ENCODE measurements around the gene SCLT1. TPM values are rescaled to one million over a fixed set of nuclear protein-coding genes. Genes with fewer than 3 reads are reported as not detected.

Gene SCLT1
- total and polyA plus RNA-seq, 2 of the 13 experiments (the other 11 are each of a cell fraction or from before 2014, with no cell fraction given), result 1.5 to 8.7 TPM

DNA sequence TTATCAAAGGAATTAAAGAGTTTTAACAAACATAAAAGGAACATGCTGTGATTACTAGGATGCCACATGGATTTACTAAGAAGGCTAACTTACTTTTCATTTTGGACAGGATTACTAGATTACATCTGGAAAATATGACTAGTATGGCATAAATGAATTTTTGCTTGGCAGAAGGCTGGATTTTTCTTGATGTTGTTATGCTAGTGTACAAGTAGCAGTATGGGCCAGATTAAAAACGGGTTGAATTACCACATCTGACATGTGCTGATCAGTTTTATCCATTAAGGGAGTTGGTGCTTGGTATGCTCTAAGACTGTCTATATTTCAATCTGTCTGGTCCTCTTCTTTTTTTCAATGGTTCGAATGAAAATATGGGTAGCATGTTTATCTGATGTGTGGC is 213.4 kb downstream of the SCLT1 start:
- BruUV-seq (replicated peaks), result no TSS peak
- in situ Hi-C loops (cut with HindIII; ENCODE audit: extremely low pct_ligation_motif_present, low pct_unique_long_range_greater_than_20kb) (no loop called here), intact Hi-C loops (cut with micrococcal nuclease; ENCODE audit: unreplicated experiment) (no loop called here)
- CTCF ChIA-PET (ENCODE audit: low intra/inter-chr PET ratio, low total read pairs), result no interaction called here
- ATAC-seq (no peak), FAIRE-seq (no peak), DNase-seq (ENCODE audit: low spot score) (no peak)
- no peaks in the 10 kb centered on the region for H4K20me1 ChIP-seq (ENCODE audit: insufficient read depth, low read length)
- H3K4me2 ChIP-seq (ENCODE audit: low read depth, low read length), result no peak overlapping the region
- no peak overlapping the region for H3K9ac ChIP-seq (ENCODE audit: insufficient read depth, low read depth, low read length)
- TF ChIP-seq ZNF33B (CRISPR knock-in tag; IDR thresholded peaks at IDR 0.05) (no peak), ARNTL (CRISPR knock-in tag; IDR thresholded peaks at IDR 0.05) (no peak), PPARG (CRISPR knock-in tag; conservative IDR thresholded peaks at IDR 0.05) (no peak), KLF15 (CRISPR knock-in tag; IDR thresholded peaks at IDR 0.05; ENCODE audit: borderline replicate concordance) (no peak), HMG20A (CRISPR knock-in tag; IDR thresholded peaks at IDR 0.05; ENCODE audit: borderline replicate concordance) (no peak), ZNF564 (CRISPR knock-in tag; IDR thresholded peaks at IDR 0.05) (no peak), BORCS8-MEF2B (CRISPR knock-in tag; IDR thresholded peaks at IDR 0.05) (no peak), FOSL1 (CRISPR knock-in tag; IDR thresholded peaks at IDR 0.05; ENCODE audit: borderline replicate concordance) (no peak), MEF2D (CRISPR knock-in tag; IDR thresholded peaks at IDR 0.05) (no peak), HNF4G (IDR thresholded peaks at IDR 0.05; ENCODE audit: borderline replicate concordance, low read depth, low read length) (no peak), HNF4G (CRISPR knock-in tag; IDR thresholded peaks at IDR 0.05; ENCODE audit: borderline replicate concordance, low read depth) (no peak), HDAC6 (IDR thresholded peaks at IDR 0.05; ENCODE audit: low read depth, low read length) (no peak), KAT8 (CRISPR knock-in tag; IDR thresholded peaks at IDR 0.05) (no peak), ZNF772 (CRISPR knock-in tag; IDR thresholded peaks at IDR 0.05) (no peak), NR1H2 (CRISPR knock-in tag; IDR thresholded peaks at IDR 0.05; ENCODE audit: borderline replicate concordance, low read depth) (no peak)
- TF ChIP-seq, protein P1, sequence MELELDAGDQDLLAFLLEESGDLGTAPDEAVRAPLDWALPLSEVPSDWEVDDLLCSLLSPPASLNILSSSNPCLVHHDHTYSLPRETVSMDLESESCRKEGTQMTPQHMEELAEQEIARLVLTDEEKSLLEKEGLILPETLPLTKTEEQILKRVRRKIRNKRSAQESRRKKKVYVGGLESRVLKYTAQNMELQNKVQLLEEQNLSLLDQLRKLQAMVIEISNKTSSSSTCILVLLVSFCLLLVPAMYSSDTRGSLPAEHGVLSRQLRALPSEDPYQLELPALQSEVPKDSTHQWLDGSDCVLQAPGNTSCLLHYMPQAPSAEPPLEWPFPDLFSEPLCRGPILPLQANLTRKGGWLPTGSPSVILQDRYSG (CRISPR knock-in tag; IDR thresholded peaks at IDR 0.05), result no peak
- TF ChIP-seq, protein P2, sequence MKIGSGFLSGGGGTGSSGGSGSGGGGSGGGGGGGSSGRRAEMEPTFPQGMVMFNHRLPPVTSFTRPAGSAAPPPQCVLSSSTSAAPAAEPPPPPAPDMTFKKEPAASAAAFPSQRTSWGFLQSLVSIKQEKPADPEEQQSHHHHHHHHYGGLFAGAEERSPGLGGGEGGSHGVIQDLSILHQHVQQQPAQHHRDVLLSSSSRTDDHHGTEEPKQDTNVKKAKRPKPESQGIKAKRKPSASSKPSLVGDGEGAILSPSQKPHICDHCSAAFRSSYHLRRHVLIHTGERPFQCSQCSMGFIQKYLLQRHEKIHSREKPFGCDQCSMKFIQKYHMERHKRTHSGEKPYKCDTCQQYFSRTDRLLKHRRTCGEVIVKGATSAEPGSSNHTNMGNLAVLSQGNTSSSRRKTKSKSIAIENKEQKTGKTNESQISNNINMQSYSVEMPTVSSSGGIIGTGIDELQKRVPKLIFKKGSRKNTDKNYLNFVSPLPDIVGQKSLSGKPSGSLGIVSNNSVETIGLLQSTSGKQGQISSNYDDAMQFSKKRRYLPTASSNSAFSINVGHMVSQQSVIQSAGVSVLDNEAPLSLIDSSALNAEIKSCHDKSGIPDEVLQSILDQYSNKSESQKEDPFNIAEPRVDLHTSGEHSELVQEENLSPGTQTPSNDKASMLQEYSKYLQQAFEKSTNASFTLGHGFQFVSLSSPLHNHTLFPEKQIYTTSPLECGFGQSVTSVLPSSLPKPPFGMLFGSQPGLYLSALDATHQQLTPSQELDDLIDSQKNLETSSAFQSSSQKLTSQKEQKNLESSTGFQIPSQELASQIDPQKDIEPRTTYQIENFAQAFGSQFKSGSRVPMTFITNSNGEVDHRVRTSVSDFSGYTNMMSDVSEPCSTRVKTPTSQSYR (CRISPR knock-in tag; IDR thresholded peaks at IDR 0.05; ENCODE audit: borderline replicate concordance), result no peak
- TF ChIP-seq, protein P3, sequence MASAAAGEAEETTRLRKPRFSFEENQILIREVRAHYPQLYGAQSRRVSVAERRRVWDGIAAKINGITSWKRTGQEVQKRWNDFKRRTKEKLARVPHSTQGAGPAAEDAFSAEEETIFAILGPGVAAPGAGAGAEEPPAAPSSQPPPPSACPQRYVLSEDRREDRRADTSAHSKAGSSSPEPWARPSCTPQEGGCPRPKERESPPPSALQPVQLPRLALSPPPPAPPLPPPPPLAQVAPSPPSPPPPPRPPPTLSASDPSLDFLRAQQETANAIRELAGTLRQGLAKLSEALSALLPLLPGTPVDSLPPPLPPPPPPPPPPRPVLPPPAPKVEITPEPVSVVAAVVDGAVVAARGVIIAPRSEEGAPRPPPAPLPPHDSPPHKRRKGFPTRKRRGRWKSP (CRISPR knock-in tag; IDR thresholded peaks at IDR 0.05), result no peak
- TF ChIP-seq, protein P4, sequence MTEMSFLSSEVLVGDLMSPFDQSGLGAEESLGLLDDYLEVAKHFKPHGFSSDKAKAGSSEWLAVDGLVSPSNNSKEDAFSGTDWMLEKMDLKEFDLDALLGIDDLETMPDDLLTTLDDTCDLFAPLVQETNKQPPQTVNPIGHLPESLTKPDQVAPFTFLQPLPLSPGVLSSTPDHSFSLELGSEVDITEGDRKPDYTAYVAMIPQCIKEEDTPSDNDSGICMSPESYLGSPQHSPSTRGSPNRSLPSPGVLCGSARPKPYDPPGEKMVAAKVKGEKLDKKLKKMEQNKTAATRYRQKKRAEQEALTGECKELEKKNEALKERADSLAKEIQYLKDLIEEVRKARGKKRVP (CRISPR knock-in tag; IDR thresholded peaks at IDR 0.05), result no peak
- POLR2A ChIA-PET, result no interaction called here
- no peak overlapping the region for H3K27ac ChIP-seq (ENCODE audit: extremely low read length, insufficient read depth, low read length)
- H3K4me1 ChIP-seq (ENCODE audit: insufficient read depth, low read length), result no peaks in the 10 kb centered on the region
- H3K79me2 ChIP-seq (ENCODE audit: insufficient read depth, low read length), result no peaks in the 10 kb centered on the region
- H3K36me3 ChIP-seq (replicated peaks in 1 of 2; ENCODE audit: control insufficient read depth in 1 of 2, insufficient read depth in 2 of 2, low read length in 2 of 2), result no peaks in the 10 kb centered on the region
- no peak overlapping the region for H2AFZ ChIP-seq (ENCODE audit: low read length)
- no peak overlapping the region for H3K4me3 ChIP-seq (replicated peaks in 1 of 3; ENCODE audit: insufficient read depth in 1 of 3, low read depth in 2 of 3, low read length in 3 of 3)
- 81% methylated on average over 2 of the region's 2 CpGs for WGBS (ENCODE audit: low lambda C conversion rate)
- no peaks in the 10 kb centered on the region for H3K9me3 ChIP-seq (ENCODE audit: low read length)
- no peaks in the 10 kb centered on the region for H3K27me3 ChIP-seq (ENCODE audit: control insufficient read depth in 1 of 2, insufficient read depth in 2 of 2, low read length in 2 of 2)

Measured in HepG2 (cell line).